Gastrocnemius medialis (tissue), 4 donors: Measurements from ENCODE around the gene TACC3. TPM values are rescaled to one million over a fixed set of nuclear protein-coding genes. Genes with fewer than 3 reads are reported as not detected.
A peak's percentile ranks its signal among the peaks of the same experiment; 100 is the strongest.

ENCODE experiments used
- ATAC-seq, 2 donors: fragments of 150-250 bp; one replicate each; pipeline ENCODE4 v1.9.1; 2016
- DNase-seq, 2 donors: peaks; one replicate each; pipeline ENCODE4 v3.0.0-alpha.2; 2019
- H3K27ac ChIP-seq, 4 donors: fragments of 200-600 bp; sonication (generic); 1 replicate in 1 of 4; 2 replicates in 3 of 4; pipeline ENCODE4 v1.5.1; 2016 to 2018; ENCODE audit warnings: mild to moderate bottlenecking in 2 of 4, moderate library complexity in 1 of 4
- H3K27me3 ChIP-seq, 3 donors: fragments of 200-600 bp; sonication (generic) in 2 of 3; 1 replicate in 1 of 3; 2 replicates in 2 of 3; pipeline versions ENCODE4 v1.5.1 to v1.6.0; 2016 to 2019; ENCODE audit warnings: mild to moderate bottlenecking in 1 of 3, moderate library complexity in 1 of 3
- H3K36me3 ChIP-seq, 2 donors: fragments of 200-600 bp; sonication (generic) in 1 of 2; one replicate each; pipeline ENCODE4 v1.5.1; 2017 to 2018
- H3K4me1 ChIP-seq, 2 donors: fragments of 200-600 bp; sonication (generic) in 1 of 2; one replicate each; pipeline ENCODE4 v1.5.1; 2016 to 2017; ENCODE audit warnings: mild to moderate bottlenecking in 2 of 2
- H3K4me3 ChIP-seq, 4 donors: fragments of 200-600 bp; sonication (generic) in 3 of 4; 1 replicate in 1 of 4; 2 replicates in 3 of 4; pipeline ENCODE4 v1.5.1; 2016 to 2019; ENCODE audit warnings: mild to moderate bottlenecking in 2 of 4
- H3K9me3 ChIP-seq, 3 donors: fragments of 200-600 bp; sonication (generic) in 2 of 3; 1 replicate in 1 of 3; 2 replicates in 2 of 3; pipeline ENCODE4 v1.5.1; 2016 to 2019
- CTCF ChIP-seq, 5 experiments: fragments of 450-650 bp in 3 of 5; fragments of 200-600 bp in 2 of 5; sonication (generic) in 2 of 5; IDR thresholded peaks in 4 of 5; conservative IDR thresholded peaks in 1 of 5; 1 replicate in 4 of 5; 2 replicates in 1 of 5; pipeline ENCODE4 v1.5.1; 2016 to 2019; ENCODE audit warnings: antibody characterized with exemption in 5 of 5, mild to moderate bottlenecking in 3 of 5, moderate library complexity in 3 of 5
- POLR2A ChIP-seq, 2 donors: fragments of 450-650 bp; IDR thresholded peaks; one replicate each; pipeline ENCODE4 v1.6.1; 2017; ENCODE audit warnings: antibody characterized with exemption in 2 of 2, mild to moderate bottlenecking in 2 of 2, moderate library complexity in 2 of 2
- in situ Hi-C, 4 donors: fragments of 200-750 bp; cut with MboI; loops; one replicate each; pipeline versions ENCODE4 v1.15.0 to v1.8.0; 2017; ENCODE audit warnings: low sequenced_read_pairs in 4 of 4
- intact Hi-C: fragments of 100-400 bp; cut with DNase I; formaldehyde crosslinking; loops from one replicate; pipeline ENCODE4 v1.15.1; 2023; ENCODE audit warnings: low total_unique reads
- total RNA-seq, 4 donors: library from RNA; depleted of rRNA; stranded (reverse); fragments of >200 nt; gene quantifications; one replicate each; pipeline versions ENCODE4 v1.1.0 to v1.2.3, GENCODE V29; 2016

TACC3 gene
- total RNA-seq, 4 donors from 2014 or later: 1.5 to 3.2 (median 1.9) TPM

GRCh38 chr4:1764670-1765069 lies 43.3 kb downstream of the TACC3 start:
- H3K9me3 ChIP-seq: no peaks in the 10 kb centered on the region
- intact Hi-C loops: no loop called here
- H3K27me3 ChIP-seq: peaks cover 2 to 16% (median 14%) of the 10 kb centered on the region in 3 donors
- no peaks in the 10 kb centered on the region for H3K36me3 ChIP-seq
- DNase-seq (no peak), ATAC-seq (no peak)
- peaks cover 0 to 7% of the 10 kb centered on the region in 2 donors for H3K4me1 ChIP-seq
- in situ Hi-C loops: no loop called here
- no peak overlapping the region for H3K4me3 ChIP-seq
- no peak overlapping the region for H3K27ac ChIP-seq
- TF ChIP-seq CTCF (IDR thresholded peaks at IDR 0.05 in 4 of 5, conservative IDR thresholded peaks at IDR 0.05 in 1 of 5) (no peak), POLR2A (IDR thresholded peaks at IDR 0.05) (no peak)

- Histone ChIP-seq H3K4me3 (no peak overlapping the region), H3K27ac (no peak overlapping the region), H3K4me1 (peaks cover 0 to 7% of the 10 kb centered on the region in 2 donors), H3K9me3 (no peaks in the 10 kb centered on the region), H3K36me3 (no peaks in the 10 kb centered on the region), H3K27me3 (peaks cover 2 to 18% (median 16%) of the 10 kb centered on the region in 3 donors)
- intact Hi-C loops: no loop called here
- TF ChIP-seq POLR2A (IDR thresholded peaks at IDR 0.05) (no peak), CTCF (IDR thresholded peaks at IDR 0.05 in 4 of 5, conservative IDR thresholded peaks at IDR 0.05 in 1 of 5) (no peak)
- in situ Hi-C loops: no loop called here
- DNase-seq (no peak), ATAC-seq (no peak)
Measured at GRCh38 chr4:1765409-1766072, 44.2 kb downstream of the TACC3 start.

GRCh38 chr4:1766106-1767060 lies 45.1 kb downstream of the TACC3 start:
- ATAC-seq (no peak), DNase-seq (no peak)
- in situ Hi-C loops (no loop called here), intact Hi-C loops (no loop called here)
- TF ChIP-seq POLR2A (IDR thresholded peaks at IDR 0.05): no peak
- TF ChIP-seq CTCF (IDR thresholded peaks at IDR 0.05 in 4 of 5, conservative IDR thresholded peaks at IDR 0.05 in 1 of 5): no peak
- Histone ChIP-seq H3K9me3 (no peaks in the 10 kb centered on the region), H3K27me3 (peaks cover 2 to 18% (median 16%) of the 10 kb centered on the region in 3 donors), H3K36me3 (no peaks in the 10 kb centered on the region), H3K4me1 (peaks cover 0 to 7% of the 10 kb centered on the region in 2 donors), H3K4me3 (peak overlapping the region; percentile 13 to 42 (median 26)), H3K27ac (no peak overlapping the region)

- TF ChIP-seq CTCF (IDR thresholded peaks at IDR 0.05 in 4 of 5, conservative IDR thresholded peaks at IDR 0.05 in 1 of 5) (no peak), POLR2A (IDR thresholded peaks at IDR 0.05) (no peak)
- peaks cover 2 to 18% (median 13%) of the 10 kb centered on the region in 3 donors for H3K27me3 ChIP-seq
- H3K4me3 ChIP-seq: peak overlapping the region; percentile 13 to 42 (median 26)
- DNase-seq (no peak), ATAC-seq (no peak)
- no peak overlapping the region for H3K27ac ChIP-seq
- intact Hi-C loops: no loop called here
- H3K4me1 ChIP-seq: peaks cover 0 to 7% of the 10 kb centered on the region in 2 donors
- H3K36me3 ChIP-seq: no peaks in the 10 kb centered on the region
- H3K9me3 ChIP-seq: no peaks in the 10 kb centered on the region
- in situ Hi-C loops: no loop called here
Measured at GRCh38 chr4:1767061-1767769, 45.9 kb downstream of the TACC3 start.
